ENCODE data around the gene ABCC2. TPM values are rescaled to one million over a fixed set of nuclear protein-coding genes. Genes with fewer than 3 reads are reported as not detected.
A peak's percentile ranks its signal among the peaks of the same experiment; 100 is the strongest.

Gene ABCC2
- total and polyA plus RNA-seq, 9 of the 15 experiments (the other 6 are each of a cell fraction or from before 2014, with no cell fraction given), result 0.03 to 0.18 (median 0.10) TPM; not detected in 1

- Histone ChIP-seq H3K9me3 (replicated peaks; ENCODE audit: control insufficient read depth, insufficient read depth, low read depth, low read length) (no peaks in the 10 kb centered on the region; the same call in 1 of the 2 replicates), H3K9me1 (ENCODE audit: control insufficient read depth, insufficient read depth, low read length) (no peaks in the 10 kb centered on the region), H3K79me2 (ENCODE audit: control insufficient read depth, insufficient read depth, low read length) (no peaks in the 10 kb centered on the region), H3K4me3 (no peak overlapping the region), H4K20me1 (replicated peaks; ENCODE audit: control insufficient read depth, insufficient read depth, low read length) (no peaks in the 10 kb centered on the region), H3K4me1 (replicated peaks in 1 of 2; ENCODE audit: control insufficient read depth in 2 of 2, insufficient read depth in 2 of 2, low read length in 2 of 2) (no peaks in the 10 kb centered on the region), H2AFZ (ENCODE audit: low read depth, low read length) (no peak overlapping the region), H3K27me3 (ENCODE audit: control insufficient read depth in 2 of 2, insufficient read depth in 2 of 2, low read length in 2 of 2) (no peaks in the 10 kb centered on the region), H3K27ac (ENCODE audit: extremely low read depth, low read depth, low read length) (no peak overlapping the region), H3K4me2 (ENCODE audit: insufficient read depth, low read length) (no peak overlapping the region), H3K9ac (ENCODE audit: insufficient read depth in 1 of 2, low read depth in 2 of 2, low read length in 2 of 2) (no peak overlapping the region), H3K36me3 (ENCODE audit: control insufficient read depth, insufficient read depth, low read length) (peaks cover 88% of the 10 kb centered on the region)
- in situ Hi-C loops (cut with MboI), result no loop called here
- no peak for ATAC-seq
- intact Hi-C loops (cut with micrococcal nuclease), result no loop called here
- no TSS peak for BruUV-seq (replicated peaks)
- no peak for DNase-seq (ENCODE audit: extremely low read depth in 1 of 4, low spot score in 3 of 4)
- POLR2A ChIA-PET, result no interaction called here
- 89% methylated on average over 3 of the region's 3 CpGs for WGBS (ENCODE audit: insufficient coverage, low coverage, missing lambda C conversion rate)
- CTCF ChIA-PET (ENCODE audit: low intra/inter-chr PET ratio), result no interaction called here
- TF ChIP-seq MAFF (IDR thresholded peaks at IDR 0.05; ENCODE audit: low read length) (peak; percentile 71), MEIS2 (IDR thresholded peaks at IDR 0.05; ENCODE audit: partially characterized antibody) (no peak), ZFP30 (CRISPR knock-in tag; IDR thresholded peaks at IDR 0.05; ENCODE audit: borderline replicate concordance) (no peak), MAFK (IDR thresholded peaks at IDR 0.05; ENCODE audit: low read length) (peak; percentile 62; the same call in 1 of the 2 replicates), CREB3L1 (IDR thresholded peaks at IDR 0.05; ENCODE audit: borderline replicate concordance, low read depth) (no peak), ZNF133 (CRISPR knock-in tag; IDR thresholded peaks at IDR 0.05) (no peak), ZNF316 (IDR thresholded peaks at IDR 0.05) (peak; percentile 87), ARID3B (CRISPR knock-in tag; IDR thresholded peaks at IDR 0.05; ENCODE audit: borderline replicate concordance) (no peak), C11orf30 (IDR thresholded peaks at IDR 0.05; ENCODE audit: low read depth) (peak; percentile 73), POLR2G (IDR thresholded peaks at IDR 0.05; ENCODE audit: low read depth, low read length) (no peak), MAFG (tag; conservative IDR thresholded peaks at IDR 0.05) (peak; percentile 61)
- FAIRE-seq, result no peak
These were observed 41.4 kb upstream of the ABCC2 start for GRCh38 chr10:99740933-99741559.
